Measurements from ENCODE around the gene KIRREL3.

- TF ChIP-seq ZNF274 (IDR thresholded peaks at IDR 0.05; ENCODE audit: low read depth, low read length), result no peak
- TF ChIP-seq YY1 (IDR thresholded peaks at IDR 0.05; ENCODE audit: insufficient read depth, insufficient read length), result no peak
- no peak for TF ChIP-seq SUZ12 (IDR thresholded peaks at IDR 0.05; ENCODE audit: extremely low read depth, insufficient read depth, insufficient read length)
Measured at GRCh38 chr11:126497581-126498122, 502.9 kb downstream of the KIRREL3 start.

Measured in NT2/D1 (cell line).